NCI-H128 (cell line): Measurements from ENCODE around the gene KRTAP5-6.

ENCODE experiments used
- DNase-seq: peaks from one replicate; lab custom pipeline; 2025; ENCODE audit not compliant: unreplicated experiment; lab: John Stamatoyannopoulos, UW

Gene KRTAP5-6, protein sequence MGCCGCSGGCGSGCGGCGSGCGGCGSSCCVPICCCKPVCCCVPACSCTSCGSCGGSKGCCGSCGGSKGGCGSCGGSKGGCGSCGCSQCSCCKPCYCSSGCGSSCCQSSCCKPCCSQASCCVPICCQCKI

DNA sequence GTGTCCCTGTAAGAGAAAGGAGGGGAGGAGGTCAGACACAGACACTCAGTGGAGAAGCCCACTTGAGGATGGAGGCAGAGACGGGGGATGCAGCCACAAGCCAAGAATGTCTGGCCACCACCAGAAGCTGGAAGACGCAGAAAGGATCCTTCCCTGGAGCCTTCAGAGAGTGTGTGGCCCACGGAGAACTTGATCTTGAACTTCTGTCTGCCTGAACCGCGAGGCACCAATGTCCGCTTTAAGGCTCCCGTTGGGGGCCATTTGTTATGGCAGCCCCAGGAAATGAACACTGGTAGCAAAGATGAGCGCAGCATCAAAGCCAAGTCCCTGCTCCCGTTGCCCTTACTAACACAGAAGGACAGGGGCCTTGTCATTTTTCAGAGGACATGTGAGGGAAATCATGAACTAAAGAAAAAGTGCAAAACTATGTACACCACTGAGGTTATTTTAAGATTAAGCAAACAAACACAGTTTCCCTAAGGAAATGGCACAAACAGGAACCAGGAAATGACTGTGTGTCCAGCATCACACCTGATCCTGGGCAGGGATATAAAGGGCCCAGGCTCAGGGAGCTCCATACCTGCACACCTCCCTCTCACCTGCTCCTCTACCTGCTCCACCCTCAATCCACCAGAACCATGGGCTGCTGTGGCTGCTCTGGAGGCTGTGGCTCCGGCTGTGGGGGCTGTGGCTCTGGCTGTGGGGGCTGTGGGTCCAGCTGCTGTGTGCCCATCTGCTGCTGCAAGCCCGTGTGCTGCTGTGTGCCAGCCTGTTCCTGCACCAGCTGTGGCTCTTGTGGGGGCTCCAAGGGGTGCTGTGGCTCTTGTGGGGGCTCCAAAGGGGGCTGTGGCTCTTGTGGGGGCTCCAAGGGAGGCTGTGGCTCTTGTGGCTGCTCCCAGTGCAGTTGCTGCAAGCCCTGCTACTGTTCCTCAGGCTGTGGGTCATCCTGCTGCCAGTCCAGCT is at the start of gene KRTAP5-6:
KRTAP5-6 (plus strand) TSS at position 588 of the 963 bp plus-strand sequence; CDS start at position 639, 51 bp downstream.
- DNase-seq: no peak

DNA sequence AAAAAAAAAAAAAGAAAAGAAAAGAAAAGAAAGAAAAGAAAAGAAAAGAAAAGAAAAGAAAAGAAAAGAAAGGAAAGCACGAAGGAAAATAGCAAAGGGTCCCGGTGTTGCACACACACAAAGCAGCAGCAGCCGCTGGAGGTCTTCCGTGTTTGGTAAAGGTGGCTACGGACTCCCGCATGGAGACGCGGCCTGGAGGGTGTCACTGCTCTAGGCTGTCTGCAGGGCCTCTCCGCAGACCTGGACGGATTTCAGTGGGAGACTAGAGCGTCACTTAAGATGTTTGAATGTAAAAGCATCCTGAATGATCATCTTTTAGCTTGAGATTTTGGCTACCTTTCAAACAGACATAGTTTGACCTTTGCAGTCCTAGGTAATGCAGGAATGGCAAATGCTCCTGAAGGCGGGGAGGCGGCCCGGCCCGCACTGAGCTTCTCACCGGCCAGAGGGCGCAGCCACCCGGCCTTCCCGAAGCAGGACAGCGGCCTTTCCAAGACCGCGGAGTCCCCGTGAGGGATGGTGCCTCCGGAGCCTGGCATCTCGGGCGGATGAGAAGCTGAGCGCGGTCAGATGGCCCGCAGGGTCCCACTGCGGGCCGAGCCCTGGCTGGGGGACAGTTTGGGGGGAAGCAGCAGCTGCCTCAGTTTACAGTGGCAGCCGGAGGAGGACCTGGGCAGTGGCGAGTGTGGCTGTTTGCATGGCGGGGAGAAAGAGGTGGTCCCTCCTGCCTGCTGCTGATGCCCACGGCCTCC is 48.9 kb upstream of the KRTAP5-6 start:
- DNase-seq: no peak

DNA sequence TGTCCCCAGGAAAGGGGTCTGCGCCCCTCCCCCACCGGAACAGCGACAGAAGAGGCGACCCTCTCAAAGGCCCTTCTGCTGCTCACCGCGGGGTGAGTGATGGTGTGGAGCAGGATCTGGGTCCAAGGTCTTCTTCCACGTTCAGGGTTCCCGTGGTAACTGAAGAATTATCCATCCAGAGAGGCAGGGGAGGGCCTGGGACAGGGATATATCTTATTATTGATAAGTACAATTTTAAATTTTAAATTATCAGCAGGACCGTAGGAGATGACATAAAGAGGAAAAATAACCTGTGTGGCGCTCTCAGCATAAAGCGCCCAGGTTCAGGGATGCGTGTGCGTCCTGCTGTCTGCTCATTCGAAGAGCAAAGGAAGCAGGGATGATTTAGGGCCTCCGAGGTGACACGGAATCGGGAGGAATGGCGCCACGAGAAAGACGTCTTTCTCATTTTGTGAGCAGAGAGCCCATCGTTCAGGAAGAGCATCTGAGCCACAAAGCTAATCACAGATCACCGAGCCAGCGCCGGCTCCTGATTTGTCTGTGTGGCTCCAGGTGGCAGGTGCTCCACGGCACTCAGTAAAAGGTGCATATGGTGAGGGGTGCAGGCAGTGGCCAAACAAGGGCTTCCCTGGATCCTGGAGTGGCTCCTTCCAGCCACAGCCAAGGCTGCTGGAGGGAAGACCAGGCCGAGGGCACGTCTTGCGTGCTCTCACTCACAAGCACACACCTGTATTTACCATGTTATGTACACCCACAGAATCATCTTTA is 48.2 kb upstream of the KRTAP5-6 start:
- peak; percentile 18 for DNase-seq

DNA sequence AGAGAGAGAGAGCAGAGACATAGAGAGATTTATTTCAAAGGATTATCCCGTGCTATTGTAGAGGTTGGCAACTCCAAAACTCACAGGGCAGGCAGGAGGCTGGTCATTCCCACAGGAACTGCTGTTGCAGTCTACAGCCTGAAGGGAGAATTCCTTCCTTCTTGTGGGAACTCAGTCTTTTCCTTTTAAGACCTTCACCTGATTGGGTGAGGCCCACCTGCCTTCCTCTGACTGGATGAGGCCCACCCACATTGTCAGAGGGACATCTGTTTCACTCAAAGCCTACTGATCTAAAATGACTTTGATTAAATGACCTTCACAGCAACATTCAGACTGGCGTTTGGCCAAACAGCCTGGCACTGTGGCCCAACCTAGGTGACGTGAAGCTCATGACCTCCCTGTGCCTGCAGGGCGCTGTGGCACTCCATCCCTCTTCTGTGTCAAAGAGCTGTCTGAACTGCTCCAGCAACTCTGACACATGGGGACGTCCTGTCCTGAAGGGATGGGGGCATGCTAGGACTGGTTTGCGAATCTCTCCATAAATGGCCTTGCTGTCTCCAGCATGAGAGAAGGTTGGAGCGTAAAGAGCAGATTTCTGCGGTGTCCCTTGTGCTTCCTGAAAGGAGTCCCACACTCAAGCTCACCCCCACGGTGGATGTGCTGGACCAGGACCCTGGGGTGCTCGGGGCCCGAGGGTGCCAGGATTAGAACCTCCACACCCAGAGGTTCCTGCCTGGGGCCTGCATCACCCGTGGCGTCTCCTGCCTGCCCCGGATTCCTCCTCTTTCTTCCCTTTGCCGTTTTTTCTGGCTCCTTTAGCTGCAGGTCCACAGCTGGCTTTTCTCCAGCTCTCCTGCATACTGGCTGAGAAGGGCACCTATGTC is 46.7 kb upstream of the KRTAP5-6 start:
- peak; percentile 16 for DNase-seq

DNA sequence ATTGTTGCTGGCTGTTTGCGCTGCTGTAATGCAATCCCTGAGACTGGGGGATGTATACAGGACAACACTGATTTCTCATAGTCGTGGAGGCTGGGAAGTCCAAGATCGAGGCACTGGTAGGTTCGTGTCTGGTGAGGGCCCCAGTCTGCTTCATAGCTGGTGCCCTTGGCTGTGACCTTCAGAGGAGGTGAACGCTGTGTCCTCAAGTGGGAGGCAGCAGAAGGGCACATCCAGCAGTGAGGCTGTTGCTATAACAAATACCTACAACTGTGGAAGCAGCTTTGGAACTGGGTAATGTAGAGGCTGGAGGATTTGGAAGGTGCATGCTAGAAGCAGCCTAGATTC is 46.1 kb upstream of the KRTAP5-6 start:
- DNase-seq: no peak

DNA sequence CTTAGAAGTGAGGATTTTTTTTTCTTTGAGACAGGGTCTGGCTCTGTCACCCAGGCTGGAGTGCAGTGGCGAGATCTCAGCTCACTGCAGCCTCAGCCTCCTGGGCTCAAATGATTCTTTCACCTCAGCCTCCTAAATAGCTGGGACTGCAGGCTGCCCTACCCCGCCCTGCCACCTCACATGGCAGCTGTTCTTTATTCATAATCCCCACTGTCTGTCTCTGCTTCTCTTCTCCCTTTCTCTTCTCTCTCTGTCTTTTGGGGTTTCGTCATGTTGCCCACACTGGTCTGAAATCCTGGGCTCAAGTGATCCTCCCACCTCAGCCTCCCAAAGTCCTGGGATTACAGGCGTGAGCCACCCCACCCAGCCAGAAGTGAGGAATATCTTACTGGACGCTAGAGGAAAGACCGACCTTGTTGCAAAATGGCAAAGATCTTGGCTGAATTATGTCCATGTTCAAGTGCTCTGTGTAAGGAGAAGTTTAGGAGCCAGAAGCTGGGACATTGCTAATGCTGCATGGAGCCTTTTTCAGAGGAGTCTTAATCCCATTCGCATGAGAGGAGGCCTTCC is 45.5 kb upstream of the KRTAP5-6 start:
- no peak for DNase-seq

DNA sequence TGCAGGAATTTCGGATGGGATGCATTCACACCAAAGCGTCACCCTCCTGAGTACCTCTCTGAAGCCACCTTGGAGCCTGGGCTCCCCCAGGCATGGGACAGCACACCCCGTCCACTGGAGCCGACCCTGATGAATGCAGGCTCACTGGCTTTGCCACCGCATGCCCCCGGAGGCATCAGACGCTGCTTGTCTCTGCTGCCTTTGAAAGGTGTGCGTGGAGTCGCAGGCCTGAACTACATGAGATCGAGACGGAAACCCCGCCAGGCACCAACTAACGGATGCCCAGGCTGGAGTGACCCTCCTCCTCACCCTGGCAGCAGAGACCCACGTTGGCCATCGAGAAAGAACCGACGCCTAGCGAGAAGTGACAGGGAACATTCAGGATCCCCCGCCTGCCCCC is 45.0 kb upstream of the KRTAP5-6 start:
- no peak for DNase-seq

DNA sequence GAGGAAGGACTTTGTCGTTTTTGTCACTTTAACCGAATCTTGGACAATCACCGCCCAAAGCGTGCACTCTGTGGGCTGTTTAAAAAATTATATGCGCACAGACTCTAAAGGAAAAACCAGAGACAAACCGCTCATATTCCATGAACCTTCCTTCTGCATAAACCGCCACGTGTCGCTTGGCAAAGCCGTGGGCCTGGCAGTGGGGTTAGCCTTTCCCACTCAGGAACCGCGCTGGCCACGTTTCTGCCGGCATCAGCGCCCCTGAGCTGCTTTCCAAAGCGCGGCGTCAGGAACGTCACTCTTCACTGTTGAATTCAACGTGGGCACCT is 44.6 kb upstream of the KRTAP5-6 start:
- no peak for DNase-seq

DNA sequence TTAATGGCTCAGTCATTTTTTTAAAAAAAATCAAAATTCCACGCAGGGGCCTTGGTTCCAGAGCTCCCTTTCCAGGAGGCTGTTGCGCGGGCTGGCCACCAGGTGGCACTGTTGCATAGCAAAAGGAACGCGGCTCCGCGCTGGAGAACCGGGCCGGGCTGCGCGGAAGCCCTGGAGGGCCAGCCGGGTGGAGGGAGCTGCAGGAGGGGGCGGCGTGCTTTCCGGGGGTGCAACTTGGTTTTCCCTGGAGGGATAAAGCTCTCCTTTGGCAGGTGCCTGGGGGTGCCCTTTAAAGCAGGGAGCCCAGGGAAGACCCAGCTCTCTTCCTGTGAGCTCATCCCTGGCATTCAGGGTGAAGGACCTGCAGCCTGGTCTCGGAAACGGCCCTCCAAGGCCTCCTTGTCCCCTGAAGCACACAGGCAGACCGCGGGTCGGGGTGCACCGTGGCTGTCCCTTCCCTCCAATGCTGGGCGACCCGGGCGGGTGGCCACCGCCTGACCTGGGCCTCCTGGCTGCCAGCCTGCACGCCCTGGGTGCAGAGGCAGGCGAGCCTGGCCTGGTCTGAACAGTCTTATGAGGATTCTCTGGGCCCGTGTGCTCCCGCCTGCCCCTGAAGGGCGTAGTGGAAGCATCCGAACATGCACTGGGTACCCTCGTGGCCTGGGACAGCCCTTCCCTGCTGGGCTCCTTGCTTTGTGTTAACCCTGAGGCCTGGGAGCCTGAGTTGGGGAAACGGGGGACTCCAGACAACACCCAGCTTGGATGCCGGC is 44.0 kb upstream of the KRTAP5-6 start:
- DNase-seq: peak; percentile 41

DNA sequence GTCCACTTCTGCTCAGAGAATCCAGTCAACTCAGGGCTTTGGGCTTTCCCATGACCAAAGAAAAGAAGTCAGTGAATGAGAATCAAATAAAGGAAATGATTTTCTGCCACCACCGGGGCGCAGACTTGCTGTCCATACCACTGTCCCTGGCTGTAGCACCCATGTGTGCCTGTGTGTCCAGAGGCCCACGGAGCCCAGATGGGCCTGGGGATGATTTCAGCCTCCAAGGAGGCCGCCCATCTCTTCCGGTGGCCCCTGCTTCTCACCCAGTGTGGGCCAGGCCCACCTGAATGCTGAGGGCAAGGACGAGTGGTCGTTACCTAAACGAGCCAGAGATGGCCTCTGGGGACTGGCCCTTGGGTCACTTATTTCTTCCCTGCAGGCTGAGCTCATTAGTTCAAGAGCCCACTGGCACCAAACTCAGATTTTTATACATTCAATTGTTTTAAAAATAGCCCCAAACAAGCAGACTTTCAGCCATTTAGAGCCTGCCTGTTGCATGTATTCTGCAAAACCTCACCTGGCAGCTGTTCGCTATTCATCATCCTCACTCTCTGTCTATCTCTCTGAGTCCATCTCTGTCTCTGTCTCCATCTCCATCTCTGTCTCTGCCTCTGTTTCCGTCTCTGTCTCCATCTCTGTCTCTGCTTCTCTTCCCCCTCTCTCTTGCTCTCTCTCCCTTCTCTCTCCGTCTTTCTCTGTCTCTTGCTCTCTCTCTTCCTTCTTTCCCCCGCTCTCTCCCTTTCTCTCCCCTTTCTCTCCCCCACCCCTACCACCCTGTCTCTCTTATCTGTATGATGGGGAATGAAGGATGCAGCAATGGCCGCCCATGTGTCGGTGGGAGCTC is 43.2 kb upstream of the KRTAP5-6 start:
- DNase-seq: no peak

DNA sequence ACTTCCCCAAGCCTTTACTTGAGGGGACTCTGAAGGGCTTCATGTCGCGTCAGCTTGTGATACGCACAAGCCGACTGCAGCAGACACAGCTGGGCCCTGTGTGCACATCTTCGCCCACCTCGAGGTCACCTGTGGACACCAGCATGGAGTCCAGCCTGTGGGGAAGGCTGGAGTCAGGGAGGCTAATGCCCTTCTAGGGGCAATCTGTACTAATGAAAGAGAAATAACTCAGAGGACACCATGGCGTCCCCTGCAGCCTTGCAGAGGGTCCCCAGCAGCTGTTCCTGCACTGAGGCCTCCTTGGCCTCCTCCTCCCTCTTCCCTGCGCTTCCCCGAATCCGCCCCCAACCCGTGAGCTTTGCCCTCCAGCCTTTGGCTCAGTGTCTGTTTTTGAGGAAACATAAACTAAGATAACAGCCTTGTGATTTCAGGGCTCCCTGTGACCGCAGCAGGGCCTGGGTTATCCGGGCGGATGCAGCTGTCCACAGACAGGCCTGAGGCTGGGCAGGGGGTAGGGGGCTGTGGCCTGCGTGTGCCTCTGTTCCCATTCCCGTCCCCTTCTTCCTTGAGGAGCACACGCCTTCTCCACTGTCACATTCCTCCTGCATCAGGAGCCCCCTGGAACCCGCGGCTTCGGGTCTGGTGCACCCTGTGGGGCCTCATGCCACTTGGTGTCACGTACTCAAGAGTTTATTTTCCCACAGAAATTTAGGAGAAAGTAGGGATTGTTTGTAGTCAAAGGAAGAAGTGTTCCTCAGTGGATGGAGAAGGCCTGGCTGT is 42.4 kb upstream of the KRTAP5-6 start:
- DNase-seq: no peak

DNA sequence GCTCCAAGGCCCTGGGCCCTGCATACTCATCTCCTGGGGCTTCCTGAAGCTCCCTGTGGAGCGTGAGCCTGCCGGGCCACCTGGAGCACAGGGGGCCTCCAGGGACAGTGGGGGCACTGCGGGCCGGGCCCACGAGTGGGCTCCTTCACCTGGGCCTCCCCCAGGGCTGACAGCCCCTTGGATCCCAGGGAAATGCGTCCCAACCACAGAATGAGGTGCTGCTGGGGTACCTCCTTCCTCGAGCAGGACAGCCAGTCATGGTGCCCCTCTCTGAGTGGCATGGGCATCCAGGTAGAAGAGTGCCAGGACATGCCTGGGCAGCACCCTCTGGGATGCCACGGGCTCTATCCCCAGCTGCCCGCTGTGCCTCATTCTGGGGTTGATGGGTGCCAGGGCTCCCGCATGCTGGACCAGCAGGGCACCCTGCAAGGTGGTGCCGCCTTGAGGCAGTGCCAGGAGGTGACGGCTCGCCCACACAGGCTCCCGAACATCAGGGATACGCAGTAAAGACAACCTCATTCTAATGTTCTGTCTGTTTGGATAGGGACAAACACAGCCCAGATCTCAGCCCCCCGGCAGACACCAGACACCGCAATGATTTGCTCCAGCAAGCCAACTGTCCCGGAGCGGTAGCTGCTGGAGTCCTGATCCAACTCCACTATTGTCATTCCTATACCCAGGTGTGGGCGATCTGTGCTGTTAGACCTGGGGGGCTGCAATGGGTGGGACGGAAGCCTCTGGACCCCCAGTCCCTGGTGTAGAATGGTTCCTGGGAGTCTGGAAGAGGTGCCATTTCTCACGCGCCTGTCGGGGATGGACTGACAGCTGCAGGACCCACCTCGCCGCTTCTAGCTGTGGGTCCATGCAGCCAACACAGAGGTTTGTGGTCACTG is 41.6 kb upstream of the KRTAP5-6 start:
- DNase-seq: no peak

DNA sequence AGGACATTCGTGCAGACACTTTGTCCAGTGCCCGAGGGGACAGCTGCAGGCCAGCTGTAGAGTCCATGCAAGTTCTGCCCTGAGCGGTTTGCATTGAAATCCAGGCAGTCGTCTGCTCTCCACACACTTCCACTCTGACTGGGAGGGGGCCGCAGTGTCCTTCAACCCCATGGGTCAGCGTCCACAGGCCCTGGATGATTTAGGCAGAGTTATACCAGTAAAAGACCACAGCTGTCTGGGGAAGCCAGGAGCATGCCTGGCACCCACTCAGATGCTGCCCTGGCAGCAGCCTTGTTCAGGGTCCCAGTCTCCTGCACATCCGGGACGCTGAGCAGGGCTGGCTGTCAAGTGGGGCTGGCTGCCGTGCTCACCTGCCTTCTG is 40.9 kb upstream of the KRTAP5-6 start:
- DNase-seq: no peak

DNA sequence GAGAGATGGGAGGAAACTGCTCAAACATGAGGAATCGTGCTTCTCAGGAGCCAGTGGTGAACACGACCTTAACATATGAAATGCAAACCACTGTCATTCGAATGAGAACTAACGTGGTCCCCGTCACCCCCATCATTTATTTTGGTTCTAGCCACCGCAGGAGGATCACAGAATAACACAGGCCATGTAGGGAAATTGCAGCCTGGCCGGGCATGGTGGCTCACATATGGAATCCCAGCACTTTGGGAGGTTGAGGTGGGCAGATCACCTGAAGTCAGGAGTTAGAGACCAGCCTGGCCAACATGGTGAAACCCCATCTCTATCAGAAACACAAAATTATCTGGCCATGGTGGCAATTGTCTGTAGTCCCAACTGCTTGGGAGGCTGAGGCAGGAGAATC is 40.3 kb upstream of the KRTAP5-6 start:
- no peak for DNase-seq

DNA sequence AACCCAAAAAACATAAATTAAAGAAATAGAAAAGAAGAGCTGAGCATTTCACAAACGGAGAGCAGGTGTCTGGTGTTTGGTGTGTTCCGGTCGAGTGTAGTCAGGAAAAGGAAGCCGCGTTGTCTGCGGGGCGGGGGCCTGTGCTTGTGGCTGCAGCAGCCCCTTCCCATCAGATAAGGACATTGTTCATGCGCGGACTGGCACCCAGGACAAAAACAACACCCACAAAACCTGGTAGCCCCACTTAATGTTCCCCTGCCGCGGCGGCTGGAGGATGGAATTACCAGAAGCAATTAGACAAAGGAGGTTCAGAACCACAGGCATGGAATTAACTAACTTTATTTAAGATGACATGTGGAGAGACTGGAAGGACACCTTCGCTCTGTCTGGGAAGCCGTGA is 37.5 kb upstream of the KRTAP5-6 start:
- DNase-seq: no peak

DNA sequence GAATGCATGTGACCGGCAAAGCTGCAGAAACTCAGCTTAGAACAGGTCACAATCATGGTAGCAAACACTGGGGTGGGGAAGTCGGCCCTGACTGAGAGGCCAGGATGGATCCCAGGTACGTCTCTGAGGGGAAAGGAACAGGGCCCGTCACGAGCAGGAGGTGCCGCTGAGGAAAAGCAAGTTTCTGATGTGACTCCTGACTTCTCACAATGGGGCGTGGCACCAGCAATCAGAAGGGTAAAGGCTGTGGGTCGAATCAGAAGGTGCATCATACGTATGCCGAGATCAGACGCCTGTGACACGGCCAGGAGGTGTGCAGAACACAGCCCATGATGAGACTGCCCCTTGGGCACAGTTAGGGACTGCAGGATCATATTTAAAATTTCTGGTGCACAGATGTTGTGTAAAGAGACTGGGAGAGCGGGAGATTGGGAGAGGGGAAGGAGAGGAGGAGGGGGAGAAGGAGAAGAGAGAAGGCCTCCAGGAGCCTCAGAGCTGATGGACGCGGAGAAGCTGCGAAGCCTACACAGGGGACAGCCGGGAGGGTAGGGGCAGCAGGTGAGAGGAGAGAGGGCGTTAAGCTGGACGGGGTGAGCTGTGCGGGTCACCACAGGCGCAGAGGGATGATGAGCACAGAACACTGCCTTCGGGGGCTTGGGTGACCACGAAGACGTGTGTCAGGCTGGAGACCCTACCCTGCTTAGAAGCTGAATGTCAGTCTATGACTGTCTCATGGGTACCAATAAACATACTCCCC is 36.7 kb upstream of the KRTAP5-6 start:
- no peak for DNase-seq
